ENCODE measurements around the gene PDE2A.

Gene PDE2A

DNA sequence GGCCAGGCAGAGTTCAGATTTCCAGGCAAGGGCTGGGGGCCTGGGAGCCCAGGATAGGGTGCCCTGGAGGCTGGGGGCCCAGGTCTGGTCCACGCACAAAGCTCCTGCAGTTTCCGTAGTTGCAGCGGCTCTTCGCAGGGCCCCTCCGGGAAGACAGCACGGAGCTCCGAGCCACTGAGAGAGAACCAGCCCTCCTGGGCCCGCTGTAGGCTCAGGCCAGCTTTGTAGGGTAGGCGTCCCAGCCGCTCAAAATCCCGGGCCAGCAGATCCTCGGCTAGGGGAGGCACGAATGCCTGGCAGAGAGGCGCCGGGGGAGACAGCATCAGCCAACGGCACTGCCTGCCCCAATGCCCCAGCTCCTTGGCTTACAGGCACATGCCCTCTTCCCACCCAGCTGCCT is 23.6 kb upstream of the PDE2A start:
- DNase-seq (ENCODE audit: low read depth) = no peak
- H3K4me3 ChIP-seq (ENCODE audit: low read depth, low read length) = no peak overlapping the region

DNA sequence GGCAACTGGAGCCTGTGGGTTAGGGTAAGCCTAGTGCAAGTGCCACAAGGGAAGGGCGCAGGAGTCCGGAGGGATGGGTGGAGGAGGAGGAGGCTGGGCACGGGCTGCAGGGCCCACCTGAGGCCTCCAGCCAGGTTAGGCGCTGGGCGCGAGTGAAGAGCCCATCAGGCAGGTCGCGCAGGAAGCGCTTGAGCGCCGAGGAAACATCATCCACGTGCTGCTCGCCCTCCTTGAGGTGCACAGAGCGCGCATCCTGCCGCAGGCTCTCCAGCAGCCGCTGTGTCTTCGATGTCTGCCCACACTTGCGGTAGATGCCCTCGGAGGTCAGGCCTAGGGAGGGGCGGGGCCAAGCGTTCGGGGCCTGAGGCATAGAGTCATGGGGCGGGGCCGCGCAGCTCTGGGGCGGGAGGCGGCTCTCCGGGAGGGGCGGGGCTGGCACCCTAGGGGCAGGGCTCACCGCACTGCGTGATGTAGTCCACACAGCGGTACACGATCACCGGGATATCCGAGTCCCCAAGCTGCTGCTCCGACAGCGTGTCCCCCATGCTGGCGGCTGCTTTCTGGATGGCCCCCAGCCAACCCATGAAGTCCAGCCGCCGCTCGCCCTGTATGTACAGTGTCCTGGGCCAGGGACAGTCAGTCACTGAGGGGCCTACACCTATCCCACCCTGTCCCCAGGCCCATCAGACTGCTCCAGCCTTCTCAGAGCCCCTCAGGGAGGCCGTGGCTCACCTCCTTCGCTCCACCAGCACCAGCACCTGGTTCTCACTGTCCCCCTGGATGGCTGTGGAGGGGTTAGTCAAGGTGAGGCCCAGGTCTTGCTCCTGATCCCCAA is 22.9 kb upstream of the PDE2A start:
- DNase-seq (ENCODE audit: low read depth) = no peak
- TF ChIP-seq, protein P1, sequence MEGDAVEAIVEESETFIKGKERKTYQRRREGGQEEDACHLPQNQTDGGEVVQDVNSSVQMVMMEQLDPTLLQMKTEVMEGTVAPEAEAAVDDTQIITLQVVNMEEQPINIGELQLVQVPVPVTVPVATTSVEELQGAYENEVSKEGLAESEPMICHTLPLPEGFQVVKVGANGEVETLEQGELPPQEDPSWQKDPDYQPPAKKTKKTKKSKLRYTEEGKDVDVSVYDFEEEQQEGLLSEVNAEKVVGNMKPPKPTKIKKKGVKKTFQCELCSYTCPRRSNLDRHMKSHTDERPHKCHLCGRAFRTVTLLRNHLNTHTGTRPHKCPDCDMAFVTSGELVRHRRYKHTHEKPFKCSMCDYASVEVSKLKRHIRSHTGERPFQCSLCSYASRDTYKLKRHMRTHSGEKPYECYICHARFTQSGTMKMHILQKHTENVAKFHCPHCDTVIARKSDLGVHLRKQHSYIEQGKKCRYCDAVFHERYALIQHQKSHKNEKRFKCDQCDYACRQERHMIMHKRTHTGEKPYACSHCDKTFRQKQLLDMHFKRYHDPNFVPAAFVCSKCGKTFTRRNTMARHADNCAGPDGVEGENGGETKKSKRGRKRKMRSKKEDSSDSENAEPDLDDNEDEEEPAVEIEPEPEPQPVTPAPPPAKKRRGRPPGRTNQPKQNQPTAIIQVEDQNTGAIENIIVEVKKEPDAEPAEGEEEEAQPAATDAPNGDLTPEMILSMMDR (IDR thresholded peaks at IDR 0.05; ENCODE audit: low read depth, low read length) = no peak
- H3K4me3 ChIP-seq (ENCODE audit: low read depth, low read length) = no peak overlapping the region

More for the DNA sequence above, 23.6 kb upstream of the PDE2A start:
- TF ChIP-seq, protein P2, sequence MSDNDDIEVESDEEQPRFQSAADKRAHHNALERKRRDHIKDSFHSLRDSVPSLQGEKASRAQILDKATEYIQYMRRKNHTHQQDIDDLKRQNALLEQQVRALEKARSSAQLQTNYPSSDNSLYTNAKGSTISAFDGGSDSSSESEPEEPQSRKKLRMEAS (IDR thresholded peaks at IDR 0.05; ENCODE audit: low read depth, low read length) = no peak
- TF ChIP-seq POLR2A (IDR thresholded peaks at IDR 0.05; ENCODE audit: extremely low read depth, insufficient read length) (no peak), MYC (IDR thresholded peaks at IDR 0.05; ENCODE audit: low read depth, low read length) (no peak)
- TF ChIP-seq, protein P1 (IDR thresholded peaks at IDR 0.05; ENCODE audit: low read depth, low read length) = no peak

DNA sequence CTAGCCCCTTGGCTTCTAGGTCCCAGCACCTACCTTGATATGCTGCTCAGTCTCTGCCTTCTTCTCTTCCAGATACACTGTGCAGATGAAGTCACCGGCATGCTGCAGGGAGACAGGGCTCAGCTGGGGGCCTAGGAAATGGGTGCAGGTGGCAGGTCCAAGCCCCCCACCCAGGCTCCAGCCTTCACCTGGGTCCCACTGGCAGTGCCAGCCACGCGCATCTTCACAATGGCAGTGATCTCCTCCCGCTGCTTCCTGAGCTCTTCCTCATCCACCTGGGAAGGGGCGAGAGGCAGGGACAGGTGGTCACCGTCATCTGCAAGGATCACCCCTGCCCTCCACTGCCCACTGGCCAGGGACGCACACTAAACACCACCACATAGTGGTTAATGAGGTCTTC is 21.1 kb upstream of the PDE2A start:
- TF ChIP-seq, protein P2 (IDR thresholded peaks at IDR 0.05; ENCODE audit: low read depth, low read length) = no peak
- TF ChIP-seq MYC (IDR thresholded peaks at IDR 0.05; ENCODE audit: low read depth, low read length) = no peak
- TF ChIP-seq, protein P1 (IDR thresholded peaks at IDR 0.05; ENCODE audit: low read depth, low read length) = no peak
- no peak for TF ChIP-seq POLR2A (IDR thresholded peaks at IDR 0.05; ENCODE audit: extremely low read depth, insufficient read length)
- DNase-seq (ENCODE audit: low read depth) = no peak
- no peak overlapping the region for H3K4me3 ChIP-seq (ENCODE audit: low read depth, low read length)

DNA sequence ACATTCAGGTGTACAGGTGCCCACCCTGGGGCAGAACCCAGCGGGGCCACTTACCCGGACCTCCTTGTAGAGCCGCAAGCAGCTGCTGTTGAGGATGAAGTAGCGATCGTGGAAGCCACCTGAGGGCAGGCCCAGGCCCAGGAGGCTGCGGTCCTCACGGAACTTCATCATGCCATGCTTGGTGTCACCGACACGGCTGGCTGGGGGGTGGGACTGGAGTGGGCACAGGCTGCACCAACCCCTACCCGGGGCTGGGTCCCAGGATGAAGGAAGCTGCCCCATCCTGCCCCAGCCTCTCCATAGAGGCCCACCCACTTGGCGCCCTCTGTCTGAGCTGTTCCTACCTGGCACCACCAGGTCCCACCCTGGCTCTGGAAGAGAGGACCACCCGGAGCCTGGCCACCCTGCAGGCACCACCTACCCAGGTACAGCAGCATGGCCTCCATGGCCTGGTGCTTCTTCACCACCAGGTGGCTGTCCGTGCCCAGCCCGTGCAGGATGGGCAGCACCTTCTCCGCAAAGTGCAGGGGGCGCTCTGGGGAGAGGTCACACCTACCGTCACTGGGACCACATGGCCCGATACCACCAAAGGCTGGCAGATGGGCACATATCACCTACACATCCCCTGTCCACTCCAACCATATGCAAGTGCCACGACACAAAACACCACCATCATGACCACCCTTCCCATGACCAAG is 19.2 kb upstream of the PDE2A start:
- H3K4me3 ChIP-seq (ENCODE audit: low read depth, low read length) = no peak overlapping the region
- DNase-seq (ENCODE audit: low read depth) = no peak
- TF ChIP-seq POLR2A (IDR thresholded peaks at IDR 0.05; ENCODE audit: extremely low read depth, insufficient read length) (no peak), MYC (IDR thresholded peaks at IDR 0.05; ENCODE audit: low read depth, low read length) (no peak)
- TF ChIP-seq, protein P1 (IDR thresholded peaks at IDR 0.05; ENCODE audit: low read depth, low read length) = no peak
- TF ChIP-seq, protein P2 (IDR thresholded peaks at IDR 0.05; ENCODE audit: low read depth, low read length) = no peak

DNA sequence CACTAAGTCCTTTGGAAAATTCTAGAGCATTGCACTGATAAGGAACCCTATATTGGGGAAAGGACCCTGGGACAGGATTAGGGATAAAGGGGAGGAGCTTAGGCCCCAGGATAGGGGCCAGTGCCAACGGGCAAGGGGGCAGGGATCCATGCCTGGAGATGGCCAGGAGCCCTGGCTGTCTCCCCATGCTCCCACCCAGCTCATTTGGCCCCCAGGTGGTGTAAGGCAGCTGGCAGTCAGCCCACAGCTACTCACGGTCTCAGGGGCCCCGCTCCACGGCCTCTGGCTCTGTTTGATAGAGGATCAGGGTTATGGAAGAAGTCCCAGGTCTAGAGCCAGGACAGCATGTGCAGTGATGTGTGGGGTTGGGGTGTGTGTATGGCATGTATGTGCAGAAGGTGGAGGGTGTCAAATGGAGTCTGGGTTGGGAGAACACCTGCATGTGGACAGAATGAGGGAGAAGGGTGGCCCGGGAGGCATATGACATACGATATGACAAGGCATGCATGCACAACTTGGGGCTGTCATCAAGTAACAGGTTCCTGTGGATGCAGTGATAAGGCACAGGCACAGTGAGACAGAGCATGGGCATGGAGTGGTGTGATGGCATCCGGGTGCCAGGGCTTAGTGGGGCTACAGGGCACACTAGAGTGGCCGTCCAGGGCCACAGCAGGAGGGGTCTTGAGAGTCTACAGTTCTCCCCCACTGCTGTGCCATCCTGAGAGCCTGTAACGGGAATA is 18.4 kb upstream of the PDE2A start:
- no peak for DNase-seq (ENCODE audit: low read depth)
- TF ChIP-seq, protein P2 (IDR thresholded peaks at IDR 0.05; ENCODE audit: low read depth, low read length) = no peak
- TF ChIP-seq POLR2A (IDR thresholded peaks at IDR 0.05; ENCODE audit: extremely low read depth, insufficient read length) = no peak
- TF ChIP-seq, protein P1 (IDR thresholded peaks at IDR 0.05; ENCODE audit: low read depth, low read length) = no peak
- TF ChIP-seq MYC (IDR thresholded peaks at IDR 0.05; ENCODE audit: low read depth, low read length) = no peak
- H3K4me3 ChIP-seq (ENCODE audit: low read depth, low read length) = no peak overlapping the region
